Thoracic aorta (tissue), 2 donors: Measurements from ENCODE around the gene NEB. TPM values are rescaled to one million over a fixed set of nuclear protein-coding genes. Genes with fewer than 3 reads are reported as not detected.

Experiments
- ATAC-seq: fragments of 150-250 bp; one replicate; pipeline ENCODE4 v1.8.0; 2017; ENCODE audit warnings: low read depth; ENCODE audit not compliant: insufficient number of reproducible peaks, low FRiP score
- DNase-seq: peaks from one replicate; pipeline ENCODE4 v3.0.0-alpha.2; 2020; ENCODE audit warnings: low spot score
- H3K27ac ChIP-seq, 2 donors: fragments of 200-600 bp; sonication (generic); 1 replicate in 1 of 2; 2 replicates in 1 of 2; pipeline ENCODE4 v1.5.1; 2016; ENCODE audit warnings: mild to moderate bottlenecking in 2 of 2, moderate library complexity in 2 of 2
- H3K27me3 ChIP-seq: fragments of 200-600 bp; sonication (generic); replicated peaks from 2 replicates; pipeline ENCODE4 v1.6.0; 2016; ENCODE audit warnings: mild to moderate bottlenecking; ENCODE audit not compliant: insufficient read depth
- H3K36me3 ChIP-seq: fragments of 200-600 bp; sonication (generic); one replicate; pipeline ENCODE4 v1.5.1; 2016
- H3K4me1 ChIP-seq, 2 donors: fragments of 200-600 bp; sonication (generic); 1 replicate in 1 of 2; 2 replicates in 1 of 2; pipeline versions ENCODE4 v1.5.1 to v1.6.0; 2016; ENCODE audit warnings: low read depth in 2 of 2, mild to moderate bottlenecking in 1 of 2; ENCODE audit not compliant: control insufficient read depth in 1 of 2
- H3K4me3 ChIP-seq: fragments of 200-600 bp; sonication (generic); 2 replicates; pipeline ENCODE4 v1.5.1; 2016; ENCODE audit warnings: mild to moderate bottlenecking
- H3K9me3 ChIP-seq: fragments of 200-600 bp; sonication (generic); 2 replicates; pipeline ENCODE4 v1.5.1; 2016
- total RNA-seq, 2 donors: library from RNA; depleted of rRNA; stranded (reverse); fragments of >200 nt; gene quantifications; one replicate each; pipeline versions ENCODE4 v1.1.0 to v1.2.3, GENCODE V29; 2016
- TF ChIP-seq, protein P1 (sequence below): fragments of 200-600 bp; sonication (generic); IDR thresholded peaks from one replicate; pipeline ENCODE4 v1.5.1; 2019; ENCODE audit warnings: antibody characterized with exemption

Gene NEB
- total RNA-seq, 2 donors from 2014 or later, result 3.2 to 8.6 TPM

DNA sequence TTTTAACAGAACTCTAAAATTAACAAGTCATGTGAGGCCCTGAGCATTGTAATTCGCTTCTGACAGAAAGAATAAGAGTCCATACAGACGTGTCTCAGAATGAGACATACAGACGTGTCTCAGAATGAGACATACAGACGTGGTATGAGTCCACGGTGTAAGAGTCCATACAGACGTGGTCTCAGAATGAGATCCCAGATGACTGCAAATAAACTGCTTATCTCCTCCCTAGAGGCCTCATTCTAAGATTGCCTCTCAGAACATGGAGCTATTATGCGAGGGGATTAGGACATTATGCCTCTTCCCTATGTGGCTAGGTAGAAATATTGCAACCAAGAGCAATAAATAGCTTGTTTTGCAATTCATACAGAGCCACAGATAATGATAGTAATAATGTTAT lies 63.9 kb downstream of the NEB start:
- H3K9me3 ChIP-seq, result no peaks in the 10 kb centered on the region
- no peak for ATAC-seq
- TF ChIP-seq, protein P1, sequence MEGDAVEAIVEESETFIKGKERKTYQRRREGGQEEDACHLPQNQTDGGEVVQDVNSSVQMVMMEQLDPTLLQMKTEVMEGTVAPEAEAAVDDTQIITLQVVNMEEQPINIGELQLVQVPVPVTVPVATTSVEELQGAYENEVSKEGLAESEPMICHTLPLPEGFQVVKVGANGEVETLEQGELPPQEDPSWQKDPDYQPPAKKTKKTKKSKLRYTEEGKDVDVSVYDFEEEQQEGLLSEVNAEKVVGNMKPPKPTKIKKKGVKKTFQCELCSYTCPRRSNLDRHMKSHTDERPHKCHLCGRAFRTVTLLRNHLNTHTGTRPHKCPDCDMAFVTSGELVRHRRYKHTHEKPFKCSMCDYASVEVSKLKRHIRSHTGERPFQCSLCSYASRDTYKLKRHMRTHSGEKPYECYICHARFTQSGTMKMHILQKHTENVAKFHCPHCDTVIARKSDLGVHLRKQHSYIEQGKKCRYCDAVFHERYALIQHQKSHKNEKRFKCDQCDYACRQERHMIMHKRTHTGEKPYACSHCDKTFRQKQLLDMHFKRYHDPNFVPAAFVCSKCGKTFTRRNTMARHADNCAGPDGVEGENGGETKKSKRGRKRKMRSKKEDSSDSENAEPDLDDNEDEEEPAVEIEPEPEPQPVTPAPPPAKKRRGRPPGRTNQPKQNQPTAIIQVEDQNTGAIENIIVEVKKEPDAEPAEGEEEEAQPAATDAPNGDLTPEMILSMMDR, result no peak

DNA sequence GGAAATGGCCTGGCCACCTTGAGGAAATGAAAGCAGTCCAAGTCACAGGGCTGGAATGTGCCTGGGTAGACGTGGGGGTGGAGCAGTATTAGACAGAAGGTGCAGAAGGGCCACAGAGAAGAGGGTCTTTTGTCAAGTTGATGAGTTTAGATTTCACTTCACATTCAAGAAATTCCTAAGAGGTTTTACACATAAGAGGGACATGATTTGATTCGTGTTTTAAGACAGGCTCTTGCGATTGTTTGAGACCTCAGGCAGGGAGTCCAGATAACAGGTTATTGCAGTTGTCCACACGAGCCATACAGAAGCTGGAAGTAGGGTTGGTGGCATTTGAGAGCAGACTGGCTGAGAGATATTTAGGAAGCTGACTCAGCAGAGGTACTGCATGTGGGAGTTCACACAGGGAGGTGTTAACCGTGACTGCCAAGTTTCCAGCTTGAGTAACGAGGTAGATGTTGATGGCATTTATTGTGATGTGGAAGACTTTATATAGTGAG lies 64.6 kb downstream of the NEB start:
- ATAC-seq, result no peak

More for the DNA sequence above, 63.9 kb downstream of the NEB start:
- no peaks in the 10 kb centered on the region for H3K27me3 ChIP-seq
- DNase-seq, result no peak
- H3K36me3 ChIP-seq, result no peaks in the 10 kb centered on the region
- no peak overlapping the region for H3K4me3 ChIP-seq
- no peak overlapping the region for H3K27ac ChIP-seq
- no peaks in the 10 kb centered on the region for H3K4me1 ChIP-seq

DNA sequence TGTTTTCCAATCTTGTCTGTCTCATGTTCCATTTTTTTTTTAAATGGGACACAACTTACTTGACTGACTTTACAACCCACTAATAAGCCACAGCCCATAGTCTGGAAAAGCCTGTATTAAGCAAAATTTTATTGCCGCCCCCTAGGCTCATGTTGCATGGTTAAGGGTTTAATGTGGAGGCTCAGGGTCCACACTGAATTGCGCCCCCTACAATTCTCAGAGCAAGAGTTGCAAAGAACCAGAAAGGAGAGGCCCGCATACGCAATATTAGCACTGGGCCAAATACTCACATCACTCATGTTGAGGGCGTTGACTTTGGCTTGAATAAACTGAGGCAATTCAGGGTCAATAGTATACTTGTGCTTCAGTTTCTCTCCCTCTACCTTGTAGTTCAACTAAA lies 65.5 kb downstream of the NEB start:
- H3K4me1 ChIP-seq, result no peaks in the 10 kb centered on the region
- H3K4me3 ChIP-seq, result no peak overlapping the region
- TF ChIP-seq, protein P1, result no peak
- no peak overlapping the region for H3K27ac ChIP-seq
- H3K9me3 ChIP-seq, result no peaks in the 10 kb centered on the region
- ATAC-seq, result no peak
- no peak for DNase-seq
- H3K36me3 ChIP-seq, result no peaks in the 10 kb centered on the region
- no peaks in the 10 kb centered on the region for H3K27me3 ChIP-seq

More for the DNA sequence above, 64.6 kb downstream of the NEB start:
- H3K27ac ChIP-seq, result no peak overlapping the region
- no peak overlapping the region for H3K4me3 ChIP-seq
- H3K4me1 ChIP-seq, result no peaks in the 10 kb centered on the region
- H3K9me3 ChIP-seq, result no peaks in the 10 kb centered on the region
- TF ChIP-seq, protein P1, result no peak
- H3K27me3 ChIP-seq, result no peaks in the 10 kb centered on the region
- DNase-seq, result no peak
- H3K36me3 ChIP-seq, result no peaks in the 10 kb centered on the region

DNA sequence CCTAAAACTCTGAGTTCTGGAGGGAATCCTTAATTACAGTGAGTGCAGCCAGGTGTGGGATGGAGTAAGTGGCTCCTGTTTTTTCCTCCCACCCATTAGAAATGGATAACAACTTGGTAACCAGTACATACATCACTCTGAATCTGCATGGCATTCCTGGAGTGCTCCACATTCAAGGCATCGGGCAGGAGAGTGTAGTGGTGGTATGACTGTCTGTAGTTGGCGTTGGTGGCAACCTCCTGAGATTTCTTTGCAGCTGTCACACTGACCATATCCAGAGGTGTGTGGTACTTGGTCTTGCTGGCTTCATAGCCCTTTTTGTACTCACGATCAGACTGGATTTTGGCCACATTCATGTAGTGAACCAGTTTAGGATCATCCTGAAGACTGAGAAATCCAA lies 68.3 kb downstream of the NEB start:
- no peak for ATAC-seq
- Histone ChIP-seq H3K36me3 (no peaks in the 10 kb centered on the region), H3K4me1 (no peaks in the 10 kb centered on the region), H3K27me3 (no peaks in the 10 kb centered on the region), H3K27ac (no peak overlapping the region), H3K9me3 (no peaks in the 10 kb centered on the region), H3K4me3 (no peak overlapping the region)
- DNase-seq, result no peak
- TF ChIP-seq, protein P1, result no peak

DNA sequence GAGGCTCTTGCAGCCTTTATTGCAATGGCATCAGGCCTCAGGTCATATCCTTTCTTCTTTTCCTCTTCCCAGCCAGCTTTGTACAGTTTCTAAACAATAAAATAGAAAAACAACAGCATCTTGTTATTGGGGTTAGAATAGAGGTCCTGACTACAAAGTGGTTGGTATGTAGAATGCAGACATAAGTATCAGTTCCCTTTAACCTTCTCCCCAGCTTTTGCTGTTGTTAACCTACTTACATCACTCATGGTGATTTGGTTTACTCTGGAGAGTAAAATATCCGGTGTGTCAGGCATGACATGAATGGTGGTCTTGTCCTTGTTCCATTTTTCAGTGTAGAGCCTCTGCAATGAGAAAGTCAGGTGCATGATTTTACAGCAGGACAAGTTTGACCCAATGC lies 69.8 kb downstream of the NEB start:
- Histone ChIP-seq H3K36me3 (no peaks in the 10 kb centered on the region), H3K27me3 (no peaks in the 10 kb centered on the region), H3K4me1 (no peaks in the 10 kb centered on the region), H3K4me3 (no peak overlapping the region), H3K9me3 (no peaks in the 10 kb centered on the region), H3K27ac (no peak overlapping the region)
- TF ChIP-seq, protein P1, result no peak
- DNase-seq, result no peak
- ATAC-seq, result no peak
